GM18520 (cell line): ENCODE measurements around the gene ARMC3.

Source experiments
- ATAC-seq: cut with Tn5 transposase; IDR thresholded peaks from one replicate; pipeline ENCODE4 v1.9.1; 2021; ENCODE audit not compliant: unreplicated experiment

The ARMC3 gene

DNA sequence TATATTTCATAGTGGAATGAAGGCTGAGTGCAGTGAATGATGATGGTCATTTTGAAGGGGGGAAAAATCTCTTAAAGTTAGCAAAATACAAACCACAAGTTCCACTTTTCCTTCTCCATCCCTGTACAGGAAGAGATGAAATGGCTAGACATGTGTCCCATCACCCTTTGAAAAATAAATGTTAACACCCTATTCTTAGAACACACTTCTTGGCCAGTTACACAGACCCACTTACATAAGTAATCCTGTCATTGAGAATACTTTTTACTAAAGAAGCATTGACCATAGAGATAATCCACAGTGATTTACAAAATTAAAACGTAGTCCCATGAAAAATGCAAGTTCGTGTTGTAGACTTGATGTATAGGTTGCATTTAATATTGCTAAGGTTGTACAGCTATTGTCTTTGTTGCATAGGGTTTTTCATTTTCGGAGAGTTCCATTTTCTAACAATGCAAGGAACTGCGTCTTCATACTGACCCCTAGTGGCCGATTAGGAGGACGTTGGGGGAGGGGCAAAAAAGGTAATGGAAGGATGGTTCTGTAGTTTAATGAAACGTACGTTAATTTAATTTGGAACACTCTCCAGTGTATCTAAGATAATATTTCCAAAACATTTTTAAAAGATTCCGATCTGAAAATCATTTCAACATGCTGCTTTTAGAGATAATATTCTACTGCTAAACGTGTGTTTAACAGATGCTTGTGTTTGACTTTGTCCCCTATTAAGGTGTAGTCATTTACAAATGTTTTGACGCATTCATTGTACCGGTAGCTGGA lies 60.9 kb downstream of the ARMC3 start:
- ATAC-seq: no peak

DNA sequence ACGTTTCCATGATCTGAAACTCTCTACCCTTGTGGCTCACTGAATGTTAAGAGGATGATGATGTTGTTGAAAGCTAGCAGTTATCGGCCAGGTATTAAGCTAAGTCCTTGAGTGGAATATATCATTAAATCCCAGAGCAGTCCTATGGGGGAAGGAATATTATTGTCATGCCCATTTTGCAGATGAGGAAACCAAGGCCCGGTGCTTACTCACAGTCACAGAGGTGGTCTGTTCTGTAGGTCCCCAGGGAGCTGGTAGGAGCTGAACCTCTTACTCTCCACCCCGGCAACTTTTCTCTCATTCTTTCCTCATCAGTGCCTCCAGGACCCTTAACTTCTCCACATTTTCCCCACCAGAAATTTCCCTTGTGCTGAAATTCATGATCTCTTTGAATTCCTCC lies 62.6 kb downstream of the ARMC3 start:
- ATAC-seq: no peak

DNA sequence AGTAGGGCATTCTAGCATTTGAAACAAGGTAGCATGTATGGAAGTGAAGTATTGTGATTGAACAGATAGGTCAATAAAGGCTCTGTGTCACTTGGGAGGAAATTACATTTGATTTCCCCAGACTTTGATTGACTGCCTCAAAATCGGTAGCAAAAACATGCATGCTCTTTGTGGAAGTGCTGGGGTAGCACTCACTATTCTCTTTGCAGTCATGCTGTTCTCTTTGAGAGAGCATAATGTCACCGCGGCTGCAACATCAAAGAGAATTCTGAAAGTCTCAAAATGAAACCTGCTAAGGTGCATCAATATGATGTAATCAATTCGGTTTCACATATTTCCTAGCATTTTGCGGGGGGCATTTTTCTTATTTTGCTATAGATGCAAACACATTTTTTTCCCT lies 64.2 kb downstream of the ARMC3 start:
- no peak for ATAC-seq

DNA sequence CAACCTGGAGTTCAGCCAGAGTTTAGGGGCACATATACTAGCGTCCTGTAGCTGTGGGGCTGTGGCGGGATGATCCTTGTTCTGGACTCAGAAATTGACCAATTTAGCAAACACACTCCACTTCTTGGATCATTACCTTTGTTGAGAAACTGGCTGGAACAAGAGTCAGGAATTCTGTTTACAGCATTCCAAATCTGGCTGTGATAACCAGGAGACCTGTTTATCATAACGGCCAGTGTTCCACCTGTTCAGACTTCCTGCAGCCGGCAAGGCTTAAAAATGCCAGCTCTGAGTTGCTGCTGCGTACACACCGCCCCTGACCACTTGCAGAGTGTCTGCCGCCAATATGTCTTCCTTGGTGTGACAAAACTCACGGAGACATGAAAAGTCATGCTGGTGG lies 64.8 kb downstream of the ARMC3 start:
- ATAC-seq: no peak

DNA sequence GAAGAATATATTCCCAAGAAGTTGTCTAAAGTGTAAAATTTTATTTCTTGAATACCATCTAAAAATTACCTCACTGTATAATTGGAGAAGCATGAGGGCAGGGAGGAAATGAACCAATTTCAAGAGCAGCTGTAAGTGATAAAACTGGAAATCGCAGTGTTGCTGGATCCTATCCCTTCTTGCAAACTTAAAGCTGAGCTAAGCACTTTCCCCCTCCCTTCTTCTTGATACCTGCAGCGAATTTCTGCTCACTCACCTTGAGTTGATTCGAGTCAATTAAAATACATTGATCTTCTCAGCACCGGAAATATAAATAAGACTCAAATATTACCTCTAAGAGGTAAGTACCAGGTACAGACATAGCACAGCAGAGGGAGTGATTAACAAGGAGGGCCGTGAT lies 65.5 kb downstream of the ARMC3 start:
- ATAC-seq: no peak

DNA sequence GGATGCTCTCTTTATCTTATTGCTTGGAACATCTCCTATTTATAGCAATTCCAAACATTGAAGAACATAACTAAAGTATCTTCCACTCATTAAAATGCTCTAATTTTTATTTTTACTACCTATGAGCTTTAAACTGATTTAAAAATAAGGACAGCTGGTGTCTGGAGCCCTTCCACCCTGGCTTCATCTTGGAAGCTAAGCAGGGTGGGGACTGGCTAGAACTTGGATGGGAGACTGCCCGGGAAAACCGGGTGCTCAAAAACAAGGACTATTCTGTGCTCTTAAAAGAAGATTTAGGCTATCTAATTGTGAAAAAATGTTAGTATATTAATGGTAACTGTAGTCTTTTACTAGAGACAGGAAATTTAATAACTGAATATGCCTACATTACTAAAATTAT lies 69.2 kb downstream of the ARMC3 start:
- no peak for ATAC-seq

DNA sequence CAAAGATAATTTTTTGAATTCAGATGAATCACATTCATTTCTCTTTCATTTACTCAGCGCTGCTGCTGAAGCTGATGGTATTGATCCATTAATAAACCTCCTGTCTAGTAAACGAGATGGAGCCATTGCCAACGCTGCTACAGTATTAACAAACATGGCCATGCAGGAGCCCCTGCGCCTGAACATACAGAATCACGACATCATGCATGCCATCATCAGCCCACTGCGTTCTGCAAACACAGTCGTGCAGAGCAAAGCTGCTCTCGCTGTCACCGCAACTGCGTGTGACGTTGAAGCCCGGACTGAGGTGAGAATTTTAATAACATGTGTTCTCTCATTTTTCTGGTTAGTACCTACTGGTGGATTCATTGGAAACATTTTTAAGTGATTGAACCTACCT lies 70.2 kb downstream of the ARMC3 start:
- no peak for ATAC-seq

DNA sequence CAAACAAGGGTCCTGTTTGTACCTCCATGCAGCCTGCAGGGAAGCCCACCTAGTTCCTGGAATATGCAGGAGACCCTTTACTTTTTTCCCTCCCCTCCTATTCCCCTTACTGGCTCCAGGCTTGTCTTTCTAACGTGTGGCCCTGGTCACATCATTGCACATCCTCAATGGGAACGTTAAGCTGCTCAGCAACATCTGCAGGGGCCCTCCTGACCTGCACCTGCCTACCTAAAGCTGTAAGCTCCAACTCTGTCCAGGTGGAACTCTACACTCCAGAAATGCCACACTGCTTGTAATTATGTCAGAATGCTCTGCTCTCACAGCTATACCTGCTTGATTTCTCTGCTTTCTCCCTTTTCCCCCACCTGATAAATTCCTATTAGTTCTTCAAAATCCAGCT lies 72.1 kb downstream of the ARMC3 start:
- no peak for ATAC-seq

DNA sequence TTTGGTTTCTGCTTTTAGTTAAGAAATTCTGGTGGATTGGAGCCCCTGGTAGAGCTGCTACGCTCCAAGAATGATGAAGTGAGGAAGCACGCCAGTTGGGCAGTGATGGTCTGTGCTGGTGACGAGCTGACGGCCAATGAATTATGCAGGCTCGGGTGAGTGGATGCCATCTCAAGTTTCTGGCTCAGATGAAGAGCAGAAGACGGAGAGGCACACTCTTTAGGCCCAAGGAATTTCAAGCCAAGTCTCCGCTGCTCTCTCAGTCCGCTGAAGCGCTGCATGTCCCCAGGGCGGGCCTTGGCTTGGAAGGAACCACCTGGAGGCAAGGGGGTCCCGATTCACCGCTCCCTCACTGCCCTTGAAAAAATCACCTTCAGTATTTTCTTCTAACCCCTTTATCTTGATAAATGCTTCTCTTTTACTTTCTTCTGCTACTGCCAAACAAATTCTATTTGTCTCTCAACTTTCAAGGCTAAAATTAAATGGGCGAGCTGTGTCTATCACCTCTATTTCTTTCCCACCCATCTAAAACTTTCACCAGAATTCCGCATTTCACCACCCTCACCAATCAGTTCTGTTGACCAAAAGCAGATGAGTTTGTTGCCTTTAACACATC lies 74.2 kb downstream of the ARMC3 start:
- ATAC-seq: no peak

DNA sequence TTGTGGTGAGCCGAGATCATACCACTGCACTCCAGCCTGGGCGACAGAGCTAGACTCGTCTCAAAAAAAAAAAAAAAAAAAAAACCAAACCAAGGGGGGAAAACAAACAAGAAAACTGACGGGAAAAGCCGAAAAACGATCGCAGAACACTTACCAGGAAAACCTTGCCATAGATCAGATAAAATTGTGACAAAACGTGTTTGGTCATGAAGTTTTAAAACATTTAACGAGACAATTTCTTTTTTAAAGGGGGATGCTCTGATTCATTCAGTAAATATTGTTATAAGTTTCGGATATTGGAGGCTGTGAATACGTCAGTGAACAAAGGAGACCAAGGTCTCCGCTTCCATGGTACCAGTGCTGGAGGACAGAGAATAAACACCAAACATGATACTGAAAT lies 77.3 kb downstream of the ARMC3 start:
- ATAC-seq: no peak

DNA sequence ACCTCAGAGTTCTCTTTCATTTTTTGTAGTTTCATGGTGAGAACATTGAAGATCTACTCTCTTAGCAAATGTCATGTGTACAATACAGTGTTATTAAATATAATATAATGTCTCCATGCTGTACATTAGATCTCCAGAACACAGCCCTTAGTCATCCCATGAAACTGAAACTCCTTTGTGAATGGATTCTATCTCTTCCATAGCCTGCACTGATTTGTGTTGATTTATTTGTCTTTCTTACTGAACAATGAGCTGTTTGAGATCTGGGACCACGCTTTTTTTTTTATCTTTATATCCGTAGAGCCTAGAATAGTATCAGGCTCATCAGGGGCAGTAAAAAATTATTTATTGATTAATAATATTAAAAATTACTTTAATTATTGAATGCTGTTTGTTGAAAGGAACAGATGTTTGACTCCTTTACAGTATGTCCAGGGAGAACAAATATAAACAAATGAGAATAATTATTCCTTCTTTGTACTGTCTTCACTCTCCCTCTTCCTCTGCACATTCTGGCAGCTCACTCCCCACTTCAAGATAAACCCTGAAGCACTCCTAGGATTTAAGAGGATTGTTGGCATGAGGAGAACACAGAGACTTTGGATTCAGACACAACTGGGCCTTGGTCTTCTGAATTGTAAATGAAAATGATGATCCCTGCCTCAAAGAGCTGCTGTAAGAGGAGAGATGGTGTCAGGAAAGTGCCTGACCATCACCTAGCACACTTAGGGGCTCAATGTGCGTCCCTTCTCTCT lies 85.9 kb downstream of the ARMC3 start:
- ATAC-seq: no peak

DNA sequence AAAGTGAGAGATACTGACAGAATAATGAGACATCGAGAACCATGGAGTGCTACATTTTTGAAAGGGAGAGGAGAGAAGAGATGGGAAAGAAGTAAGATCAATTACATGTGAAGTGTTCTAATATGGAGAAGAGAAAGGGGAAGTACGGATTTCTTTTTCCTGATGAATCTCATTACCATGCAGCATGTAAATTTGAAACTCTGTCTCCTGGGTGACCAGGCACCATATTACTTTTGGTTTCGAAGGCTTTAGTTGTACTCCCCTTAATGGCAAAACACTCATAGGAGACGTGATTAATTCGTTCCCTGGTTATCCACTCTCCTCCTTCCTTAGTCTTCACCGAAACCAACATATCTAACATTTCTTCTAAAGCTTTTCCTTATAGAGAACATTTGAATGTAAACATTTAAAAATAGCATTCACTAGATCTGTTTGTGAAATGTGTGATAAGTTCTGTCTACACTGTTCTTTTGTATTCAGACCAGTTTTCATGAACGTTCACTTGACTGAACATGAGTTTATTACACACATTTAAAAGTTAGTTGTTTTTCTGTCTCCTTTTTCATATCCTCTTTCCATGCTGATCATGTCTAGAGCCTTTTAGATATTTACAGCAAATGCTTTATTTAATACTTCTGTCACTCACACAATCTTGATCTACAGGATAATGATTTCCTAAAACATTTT lies 87.3 kb downstream of the ARMC3 start:
- peak; percentile 100 for ATAC-seq

DNA sequence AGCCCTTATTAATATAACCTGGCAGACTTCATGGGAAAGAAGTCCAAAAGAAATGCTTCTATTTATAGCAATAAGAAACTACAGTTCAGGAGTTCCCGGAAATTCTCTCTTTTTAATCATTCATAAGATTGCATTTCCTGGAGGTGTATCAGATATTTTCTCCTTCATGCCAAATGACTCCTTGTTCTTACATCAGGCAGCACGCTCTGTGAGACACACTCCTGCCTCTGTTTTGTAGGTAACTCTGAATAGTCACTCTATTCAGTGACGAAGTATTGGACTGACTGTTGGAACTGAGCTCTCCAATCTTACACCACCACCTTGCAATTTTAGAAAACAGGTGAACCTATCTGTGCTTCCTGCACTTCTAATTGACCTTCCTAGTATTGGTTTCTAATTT lies 88.8 kb downstream of the ARMC3 start:
- ATAC-seq: no peak

DNA sequence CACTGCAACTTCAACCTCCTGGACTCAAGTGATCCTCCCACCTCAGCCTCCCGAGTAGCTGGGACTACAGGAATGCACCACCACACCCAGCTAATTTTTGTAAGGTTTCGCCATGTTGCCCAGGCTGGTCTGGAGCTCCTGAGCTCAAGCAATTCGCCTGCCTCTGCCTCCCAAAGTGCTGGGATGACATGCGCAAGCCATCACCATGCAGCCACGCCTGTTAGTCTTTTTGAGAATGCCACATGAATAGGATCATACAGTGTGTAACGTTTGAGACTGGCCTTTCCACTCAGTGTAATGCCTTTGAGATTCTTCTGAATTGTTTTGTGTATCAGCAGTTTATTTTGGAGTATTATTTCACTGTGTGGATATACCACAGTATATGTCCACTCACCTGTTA lies 91.8 kb downstream of the ARMC3 start:
- ATAC-seq: no peak

DNA sequence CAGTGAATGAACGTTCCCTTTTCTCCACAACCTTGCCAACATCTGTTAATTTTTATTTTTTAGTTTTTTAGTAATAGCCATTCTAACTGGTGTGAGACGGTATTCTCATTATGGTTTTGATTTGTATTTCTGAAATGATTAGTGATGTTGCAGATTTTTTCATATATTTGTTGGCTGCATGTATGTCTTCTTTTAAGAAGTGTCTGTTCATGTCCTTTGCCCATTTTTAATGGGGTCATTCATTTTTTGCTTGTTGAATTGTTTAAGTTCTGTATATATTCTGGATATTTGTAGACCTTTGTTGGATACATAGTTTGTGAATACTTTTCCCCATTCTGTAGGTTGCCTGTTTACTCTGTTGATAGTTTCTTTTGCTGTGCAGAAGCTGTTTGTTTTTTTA lies 93.6 kb downstream of the ARMC3 start:
- ATAC-seq: no peak

DNA sequence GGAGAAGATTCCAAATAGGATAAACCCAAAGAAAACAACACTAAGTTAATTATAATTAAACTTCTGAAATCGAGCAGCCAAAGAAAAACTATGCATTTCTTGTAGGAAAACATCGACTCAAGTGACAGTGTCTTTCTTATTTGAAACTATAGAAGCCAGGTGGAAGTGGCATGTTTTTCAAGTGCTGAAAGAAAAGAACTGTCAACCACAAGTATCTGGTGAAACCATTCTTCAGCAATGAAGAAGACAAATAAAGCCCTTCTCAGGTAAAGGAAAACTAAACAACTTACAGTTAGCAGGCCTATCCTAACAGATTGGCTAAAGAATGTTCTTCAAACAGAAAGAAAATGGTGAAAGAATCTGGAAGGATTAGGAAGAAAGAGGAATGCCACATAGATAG lies 96.1 kb downstream of the ARMC3 start:
- no peak for ATAC-seq

DNA sequence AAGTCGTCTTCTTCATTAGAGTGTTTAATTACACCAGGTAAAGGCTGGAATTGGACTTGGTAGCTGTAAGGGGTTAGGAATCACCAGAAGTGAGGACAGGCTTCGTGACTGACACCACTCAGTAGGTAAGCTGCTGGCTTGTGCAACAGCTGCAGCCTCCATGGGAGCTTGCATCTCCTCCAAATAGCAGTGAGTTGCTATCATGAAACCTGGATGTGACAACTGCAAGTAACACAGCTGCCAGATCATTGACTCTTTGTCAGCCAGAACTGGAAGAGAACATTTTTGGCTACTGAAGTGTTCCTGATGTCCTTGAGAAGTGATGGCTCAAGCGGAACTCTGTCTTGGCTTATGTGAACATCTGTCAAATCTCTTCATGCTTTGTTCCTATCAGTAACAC lies 103.5 kb downstream of the ARMC3 start:
- ATAC-seq: no peak

DNA sequence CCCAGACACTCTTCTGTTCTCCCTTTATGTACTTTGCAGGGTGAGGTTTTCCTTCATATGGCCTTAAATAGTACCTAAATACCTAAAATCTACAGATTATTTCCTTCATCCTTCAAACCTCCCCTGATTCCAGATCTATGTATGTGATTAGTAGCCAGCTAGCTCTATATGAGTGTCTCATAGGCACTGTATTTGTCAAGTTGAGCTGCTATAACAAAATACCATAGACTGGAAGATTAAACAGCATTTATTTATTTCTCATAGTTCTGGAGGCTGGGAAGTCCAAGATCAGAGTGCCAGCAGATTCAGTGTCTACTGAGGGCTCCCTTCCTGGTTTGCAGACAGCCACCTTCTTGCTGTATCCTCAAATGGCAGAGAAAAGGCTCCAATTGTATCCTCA lies 106.9 kb downstream of the ARMC3 start:
- ATAC-seq: no peak

DNA sequence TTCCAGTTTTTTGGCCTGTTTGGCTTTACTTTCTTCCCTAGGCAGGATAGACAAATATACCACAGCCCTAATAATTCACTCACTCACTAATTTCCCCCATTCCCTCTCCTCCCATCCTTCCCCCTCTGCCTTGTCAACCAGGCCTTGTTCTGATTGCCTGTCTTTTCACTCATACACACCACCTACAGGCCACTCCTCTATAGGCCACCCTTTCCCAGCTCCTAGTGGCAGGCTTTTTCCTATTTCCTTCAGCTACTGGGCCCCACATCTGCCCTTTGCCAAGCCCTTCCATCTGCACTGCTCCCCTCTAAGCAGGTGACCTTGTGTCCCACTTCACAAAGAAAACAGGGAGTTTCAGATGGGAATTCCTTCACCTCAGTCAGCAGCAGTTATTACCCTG lies 107.7 kb downstream of the ARMC3 start:
- ATAC-seq: no peak

DNA sequence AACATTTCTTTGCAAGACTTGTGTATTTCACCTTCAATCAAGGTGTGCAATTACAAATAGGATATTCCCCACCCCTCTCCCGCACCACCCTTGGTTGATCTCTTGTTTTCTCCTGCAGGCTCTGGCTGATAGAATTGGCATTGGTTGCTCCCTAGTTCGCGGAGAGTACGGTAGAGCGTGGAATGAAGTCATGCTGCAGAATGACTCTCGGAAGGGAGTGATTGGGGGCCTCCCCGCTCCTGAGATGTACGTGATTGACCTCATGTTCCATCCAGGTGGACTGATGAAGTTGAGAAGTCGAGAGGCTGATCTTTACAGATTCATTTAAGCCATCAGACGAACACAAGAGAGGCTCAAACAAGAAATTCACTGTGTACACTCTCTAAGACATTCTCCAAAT lies 109.3 kb downstream of the ARMC3 start:
- ATAC-seq: no peak

DNA sequence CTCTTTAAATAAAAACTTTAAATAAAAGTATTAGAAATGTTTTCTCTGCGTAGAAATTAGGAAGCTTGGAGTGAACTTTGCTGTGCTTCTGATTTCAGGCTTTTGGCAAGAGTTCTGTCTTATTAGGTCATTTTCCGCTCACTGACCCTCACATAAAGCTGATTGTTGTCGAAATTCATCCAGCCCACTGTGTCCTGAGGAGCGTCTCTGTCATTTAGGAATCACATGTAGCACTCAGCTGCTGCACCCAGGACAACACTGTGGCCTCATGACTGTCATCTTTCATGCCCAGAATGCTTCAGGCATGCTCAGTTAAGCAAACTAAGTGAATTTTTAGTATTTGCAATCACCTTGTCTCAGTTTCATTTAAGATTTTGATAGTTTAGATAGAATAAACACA lies 109.7 kb downstream of the ARMC3 start:
- no peak for ATAC-seq

DNA sequence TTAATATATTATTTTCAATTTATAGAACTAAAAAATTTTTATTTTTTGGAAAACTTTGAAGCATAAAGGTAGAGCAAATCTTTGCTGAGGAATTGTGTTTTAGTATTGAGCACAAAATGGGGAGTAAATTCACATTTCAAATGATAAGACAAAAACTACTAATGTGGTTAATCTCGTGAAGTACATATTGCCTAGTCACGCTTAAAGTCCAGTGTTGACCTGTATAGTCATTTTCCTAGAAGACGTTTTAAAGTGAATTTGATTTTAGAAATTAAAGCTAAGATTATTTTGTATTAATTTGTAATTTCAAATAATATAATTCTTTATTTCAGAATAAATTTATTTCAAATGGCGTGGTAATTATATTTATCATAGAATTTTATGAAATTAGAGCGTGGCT lies 110.3 kb downstream of the ARMC3 start:
- no peak for ATAC-seq
